ENCODE data around the gene TNFSF13B. TPM values are rescaled to one million over a fixed set of nuclear protein-coding genes. Genes with fewer than 3 reads are reported as not detected.

The TNFSF13B gene
- 2.3 and 6.2 TPM in 2 replicates for total RNA-seq

GRCh38 chr13:108269601-108270328 is at the start of gene TNFSF13B:
Gene TNFSF13B (plus strand): TSS chr13:108269718. CDS start chr13:108269896, 178 bp downstream.

Other genes with a start within 250 kb of the TNFSF13B start
- gene LIG4, start 54.2 kb upstream of the TNFSF13B start, total RNA-seq: 8.2 and 10.4 TPM in 2 replicates
- 8.2 and 8.4 TPM in 2 replicates for gene ABHD13, start 51.3 kb upstream of the TNFSF13B start, total RNA-seq

All from regular cardiac myocyte (primary cell).